SW 1271 (cell line): ENCODE data around the gene THAP8.
"Not testable (repeated sequence)": the region's sequence is repeated elsewhere in the genome, so short reads cannot be mapped to it uniquely, and the experiment has no call there.

Experiments
- DNase-seq, 2 experiments: peaks; one replicate each; lab custom pipeline; 2025; lab: John Stamatoyannopoulos, UW

THAP8 gene

DNA sequence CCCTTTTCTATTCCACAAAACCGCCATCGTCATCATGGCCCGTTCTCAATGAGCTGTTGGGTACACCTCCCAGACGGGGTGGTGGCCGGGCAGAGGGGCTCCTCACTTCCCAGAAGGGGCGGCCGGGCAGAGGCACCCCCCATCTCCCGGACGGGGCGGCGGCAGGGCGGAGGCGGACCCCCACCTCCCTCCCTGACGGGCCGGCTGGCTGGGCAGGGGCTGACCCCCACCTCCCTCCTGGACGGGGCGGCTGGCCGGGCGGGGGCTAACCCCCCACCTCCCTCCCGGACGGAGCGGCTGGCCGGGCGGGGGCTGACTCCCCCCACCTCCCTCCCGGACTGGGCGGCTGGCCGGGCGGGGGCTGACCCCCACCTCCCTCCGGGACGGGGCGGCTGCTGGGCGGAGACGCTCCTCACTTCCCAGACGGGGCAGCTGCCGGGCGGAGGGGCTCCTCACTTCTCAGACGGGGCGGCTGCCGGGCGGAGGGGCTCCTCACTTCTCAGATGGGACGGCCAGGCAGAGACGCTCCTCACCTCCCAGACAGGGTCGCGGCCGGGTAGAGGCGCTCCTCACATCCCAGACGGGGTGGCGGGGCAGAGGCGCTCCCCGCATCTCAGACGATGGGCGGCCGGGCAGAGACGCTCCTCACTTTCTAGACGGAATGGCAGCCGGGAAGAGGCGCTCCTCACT, 14.9 kb upstream of the THAP8 start:
- DNase-seq, result not testable (repeated sequence)

DNA sequence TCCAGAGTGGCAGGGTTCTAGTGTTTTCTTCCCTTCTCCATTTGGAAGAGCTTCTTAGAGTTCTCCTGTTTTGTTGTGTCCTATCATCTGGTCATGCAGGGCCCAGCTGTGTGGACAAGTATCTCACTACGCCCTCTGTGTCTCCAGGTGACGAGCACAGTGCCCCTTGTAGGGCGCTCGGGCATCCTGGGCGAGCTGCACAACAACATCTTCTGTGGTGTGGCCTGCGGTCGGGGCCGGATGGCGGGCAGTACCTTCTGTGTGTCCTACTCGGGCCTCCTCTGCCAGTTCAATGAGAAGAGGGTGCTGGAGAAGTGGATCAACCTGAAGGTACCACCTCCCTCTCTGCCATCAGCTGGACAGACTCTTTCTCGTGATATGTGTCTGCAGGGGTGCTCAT, 13.6 kb upstream of the THAP8 start:
- DNase-seq, result no peak

- DNase-seq, result no peak
These were observed 10.7 kb upstream of the THAP8 start for GRCh38 chr19:36064826-36065225.

DNA sequence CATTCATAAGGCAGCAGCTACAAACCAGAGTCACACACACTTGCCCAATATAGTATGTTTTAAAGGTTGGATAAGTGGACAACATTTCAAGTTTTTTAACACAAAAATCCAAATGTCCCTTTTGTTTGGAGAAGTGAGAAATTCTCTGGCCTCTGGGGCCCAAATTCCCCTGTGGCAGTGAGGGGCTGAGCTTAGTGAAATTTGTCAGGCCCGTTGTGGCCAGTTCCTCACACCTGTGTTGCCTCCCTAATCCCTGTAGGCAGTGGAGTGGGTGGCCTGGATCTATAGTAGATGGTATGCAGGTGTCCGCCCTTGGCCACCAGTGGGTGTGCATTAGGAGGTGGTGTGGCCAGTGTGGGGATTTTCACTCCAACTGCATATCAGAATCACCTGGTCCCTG, 7.3 kb upstream of the THAP8 start:
- no peak for DNase-seq

GRCh38 chr19:36060430-36060829, 6.3 kb upstream of the THAP8 start:
- DNase-seq, result no peak

- DNase-seq, result no peak
These were observed 5.3 kb upstream of the THAP8 start for GRCh38 chr19:36059180-36059910.

DNA sequence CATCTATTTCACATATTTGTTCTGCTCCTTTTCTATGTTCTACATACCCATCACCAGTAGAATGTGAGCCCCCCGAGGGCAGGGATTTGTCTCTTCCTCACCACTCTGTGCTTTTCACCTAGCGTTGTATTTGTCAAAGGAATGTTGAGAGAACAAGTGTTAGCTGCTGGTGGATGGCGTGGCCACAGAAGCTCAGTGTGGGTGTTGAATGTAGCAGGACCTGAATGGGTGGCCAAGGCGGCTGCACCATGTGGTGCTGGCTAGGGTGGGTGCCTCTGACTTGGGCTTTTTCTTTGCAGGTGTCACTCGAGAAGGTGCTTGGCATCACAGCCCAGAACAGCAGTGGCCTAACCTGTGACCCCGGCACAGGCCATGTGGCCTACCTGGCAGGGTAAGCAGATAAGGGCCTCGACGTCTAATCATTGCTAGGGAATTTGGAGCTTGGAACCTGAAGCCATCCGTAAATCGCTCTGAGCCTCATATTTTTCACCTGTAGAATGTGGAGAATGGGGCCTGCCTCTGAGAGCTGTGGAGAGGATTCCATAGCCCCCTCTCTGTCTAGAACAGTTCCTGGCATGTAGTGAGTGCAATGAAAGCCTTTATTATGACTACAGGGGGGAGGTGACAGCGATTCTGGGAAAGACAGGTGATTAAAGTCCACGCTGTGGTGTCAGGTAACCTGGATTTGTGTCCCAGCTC, 4.5 kb upstream of the THAP8 start:
- no peak for DNase-seq

GRCh38 chr19:36054733-36055686, 925 bp upstream of the THAP8 start, which contains the start of gene WDR62:
Gene WDR62, plus strand, starts transcription at chr19:36054897. Its CDS starts 75 bp downstream, at chr19:36054972.
- peak; percentile 76 to 94 for DNase-seq

GRCh38 chr19:36051637-36052036, 2.4 kb downstream of the THAP8 start:
- DNase-seq, result no peak

DNA sequence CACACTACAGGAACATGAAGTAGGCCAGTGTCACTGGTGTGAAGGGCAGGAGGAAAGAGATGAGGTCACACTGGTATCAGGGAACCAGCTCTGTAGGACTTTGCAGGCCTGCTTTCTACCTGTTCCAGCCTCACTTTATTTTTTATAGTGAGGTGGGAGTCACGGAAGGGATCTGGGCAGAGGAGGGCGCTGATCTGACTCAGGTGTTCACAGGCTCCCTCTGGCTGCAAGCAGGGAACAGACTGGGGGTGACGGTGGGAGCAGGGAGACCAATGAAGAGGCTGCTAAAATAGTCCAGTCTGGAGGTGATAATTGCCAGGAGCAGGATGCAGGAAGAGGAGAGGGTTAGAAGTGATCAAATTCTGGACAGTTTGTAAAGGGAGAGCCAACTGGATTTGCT, 2.8 kb downstream of the THAP8 start:
- DNase-seq, result no peak

GRCh38 chr19:36049080-36049698, 4.9 kb downstream of the THAP8 start:
- no peak for DNase-seq

DNA sequence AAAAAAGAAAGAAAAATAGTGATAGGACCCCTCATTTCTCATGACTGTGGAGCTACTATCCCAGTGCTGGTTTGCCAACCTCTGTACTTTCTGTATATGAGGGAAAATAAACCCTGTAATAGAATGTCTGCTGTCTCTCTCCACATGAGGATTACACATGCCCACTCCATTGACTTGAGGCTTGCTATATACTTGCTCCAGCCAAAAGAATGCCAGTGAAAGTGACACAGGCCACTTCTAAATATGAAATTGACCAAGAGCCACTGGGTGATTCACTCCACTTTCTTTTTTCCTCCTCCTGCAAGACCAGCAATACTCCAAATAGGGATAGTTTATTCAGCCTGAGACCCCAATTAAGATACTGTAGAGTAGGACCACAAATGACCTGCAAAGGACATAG, 6.2 kb downstream of the THAP8 start:
- DNase-seq, result no peak

DNA sequence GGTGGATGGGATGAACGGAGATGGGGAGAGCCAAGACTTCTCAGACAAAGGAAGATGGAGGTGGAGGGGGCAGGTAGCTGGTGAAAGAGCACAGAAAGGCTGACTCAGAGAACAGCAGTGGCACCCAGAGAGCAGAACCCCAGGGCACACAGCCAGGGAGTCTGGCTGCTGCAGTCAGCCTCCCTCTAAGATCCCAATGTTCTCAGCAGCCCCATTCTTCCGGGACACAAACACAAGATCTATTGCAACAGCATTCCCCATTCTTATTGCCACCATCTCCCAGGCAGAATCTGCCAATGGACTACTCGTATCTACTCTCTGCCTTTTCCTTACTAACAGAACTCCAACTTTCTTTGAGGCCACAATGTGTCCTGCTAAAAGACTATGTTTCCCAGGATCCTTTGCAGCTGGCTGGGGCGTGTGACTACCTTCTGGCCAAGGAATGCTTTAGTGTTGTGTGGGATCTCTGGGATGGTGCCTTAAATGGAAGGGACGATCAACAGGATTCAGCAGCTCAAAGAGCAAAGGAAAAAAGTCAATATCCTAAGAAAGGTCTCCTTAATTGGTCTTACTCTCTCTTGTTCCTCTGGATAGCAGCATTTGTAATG, 7.5 kb downstream of the THAP8 start:
- DNase-seq, result no peak

GRCh38 chr19:36043952-36044351, 10.1 kb downstream of the THAP8 start:
- DNase-seq, result no peak

GRCh38 chr19:36041831-36042230, 12.3 kb downstream of the THAP8 start:
- no peak for DNase-seq

DNA sequence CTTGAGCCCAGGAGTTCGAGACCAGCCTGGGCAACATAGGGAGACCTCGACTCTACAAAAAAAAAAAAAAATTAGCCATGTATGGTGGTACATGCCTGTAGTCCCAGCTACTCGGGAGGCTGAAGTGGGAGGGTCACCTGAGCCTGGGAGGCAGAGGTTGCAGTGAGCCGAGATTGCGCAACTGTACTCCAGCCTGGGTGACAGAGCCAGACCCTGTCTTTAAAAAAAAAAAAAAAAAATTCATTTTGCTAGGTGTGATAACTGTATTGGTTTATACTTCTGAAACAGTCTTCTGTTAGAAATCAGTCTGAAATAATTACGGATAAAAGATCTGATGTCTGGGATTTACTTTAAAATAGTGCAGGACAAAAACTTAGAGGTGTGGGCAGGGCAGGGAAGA, 13.0 kb downstream of the THAP8 start:
- DNase-seq, result not testable (repeated sequence)

- DNase-seq, result no peak
These were observed 13.6 kb downstream of the THAP8 start for GRCh38 chr19:36040495-36040894.

DNA sequence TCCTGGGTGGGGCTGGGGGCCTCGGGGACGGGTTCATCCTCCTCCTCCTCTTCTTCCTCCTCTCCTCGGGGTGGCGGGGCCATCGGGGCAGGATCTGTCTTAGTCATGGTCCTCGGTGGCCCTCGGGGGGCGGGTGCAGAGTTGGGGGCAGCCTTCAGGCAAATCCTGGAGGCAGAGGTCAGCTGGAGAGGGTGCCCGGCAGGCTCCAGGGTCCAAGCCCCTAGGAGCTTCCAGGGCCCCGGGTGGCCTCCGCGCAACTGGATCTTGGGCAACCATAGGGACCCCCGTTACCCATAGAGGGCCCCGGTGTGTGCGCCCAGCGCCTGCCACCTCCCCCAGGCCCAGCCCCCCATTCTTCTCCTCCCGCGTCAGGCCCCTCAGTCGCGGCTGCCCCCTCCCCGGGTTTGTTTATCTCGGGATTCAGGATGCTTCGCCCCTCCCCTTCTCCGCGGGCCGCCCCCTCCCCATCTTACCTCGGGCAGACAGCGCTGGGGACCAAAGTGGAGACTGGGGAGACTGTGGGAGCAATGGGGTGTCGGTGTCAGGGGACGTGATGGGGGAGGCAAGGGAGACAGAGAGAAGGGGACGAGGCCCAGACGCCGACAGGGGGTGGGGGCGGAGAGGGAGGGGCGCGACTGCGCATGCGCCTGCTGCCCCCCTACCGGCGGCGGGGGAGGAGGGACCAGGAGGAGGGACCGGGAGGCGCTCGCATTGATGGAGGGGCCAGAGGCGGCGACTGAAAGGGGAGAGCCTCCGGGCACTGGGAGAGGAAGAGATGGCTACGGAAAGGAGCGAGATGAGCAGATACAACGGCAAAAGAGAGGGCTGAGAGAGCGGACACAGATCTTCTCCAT, 21.6 kb downstream of the THAP8 start, which contains the start of gene CLIP3:
TSS of gene CLIP3 (minus strand) at position 623 of the 854 bp plus-strand sequence. CDS start at position 107, 516 bp downstream.
- no peak for DNase-seq

DNA sequence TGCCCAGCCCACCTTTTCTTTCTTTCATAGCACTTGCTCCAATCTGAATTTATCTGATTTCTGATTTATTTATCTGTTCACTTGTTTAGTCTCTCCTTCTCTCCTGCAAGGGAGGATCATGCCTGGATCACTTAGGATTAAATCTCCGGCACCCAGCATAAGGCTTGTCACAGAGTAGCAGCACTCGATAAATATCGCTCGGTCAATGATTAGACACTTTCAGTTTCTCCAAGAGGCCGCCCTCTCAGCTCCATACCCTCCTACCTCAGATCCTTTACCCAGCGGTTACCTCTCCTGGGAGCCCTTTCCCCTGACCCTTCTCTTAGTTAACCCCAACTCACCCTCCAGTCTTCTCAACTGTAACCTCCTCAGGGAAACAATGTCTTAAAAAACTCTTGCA, 22.8 kb downstream of the THAP8 start:
- no peak for DNase-seq
